Testis (tissue), 3 donors: Measurements from ENCODE around the gene PARM1. TPM values are rescaled to one million over a fixed set of nuclear protein-coding genes. Genes with fewer than 3 reads are reported as not detected.

Source experiments
- DNase-seq: peaks from one replicate; pipeline ENCODE4 v3.0.0-alpha.2; 2019
- H3K27ac ChIP-seq, 2 donors: fragments of 200-600 bp; sonication (generic); one replicate each; pipeline ENCODE4 v1.5.1; 2019
- H3K27me3 ChIP-seq: fragments of 200-600 bp; sonication (generic); one replicate; pipeline ENCODE4 v1.5.1; 2019
- H3K36me3 ChIP-seq: fragments of 200-600 bp; sonication (generic); one replicate; pipeline ENCODE4 v1.5.1; 2017; ENCODE audit warnings: low read depth; ENCODE audit errors: missing control alignments
- H3K4me1 ChIP-seq: fragments of 200-600 bp; sonication (generic); one replicate; pipeline ENCODE4 v1.5.1; 2019
- H3K4me3 ChIP-seq, 2 donors: fragments of 200-600 bp; sonication (generic); one replicate each; pipeline ENCODE4 v1.5.1; 2017 to 2019
- H3K9me3 ChIP-seq: fragments of 200-600 bp; sonication (generic); one replicate; pipeline ENCODE4 v1.5.1; 2017
- POLR2A ChIP-seq: fragments of 450-650 bp; IDR thresholded peaks from one replicate; pipeline ENCODE4 v1.6.1; 2017; ENCODE audit warnings: antibody characterized with exemption, mild to moderate bottlenecking, moderate library complexity
- WGBS, 2 donors: methylation state at CpG; one replicate each; pipeline ENCODE4 v1.1.5; 2018; 5-methylcytosine and 5-hydroxymethylcytosine counted together
- intact Hi-C: fragments of 100-400 bp; cut with DNase I; formaldehyde crosslinking; loops from one replicate; pipeline ENCODE4 v1.15.1; 2023; ENCODE audit warnings: low total_unique reads
- polyA plus RNA-seq: library from polyadenylated mRNA; stranded (reverse); fragments of 350-450 nt; fragmentation: Illumina TruSeq; extraction: RNeasy Lipid Tissue Mini Kit (QIAGEN cat#74804); gene quantifications from one replicate; pipeline ENCODE4 v1.2.3, GENCODE V29; 2014; ENCODE audit warnings: low read depth, low replicate concordance; ENCODE audit not compliant: insufficient read depth
- total RNA-seq, 2 donors: library from RNA; depleted of rRNA; stranded (reverse); fragments of >200 nt; gene quantifications; one replicate each; pipeline ENCODE4 v1.2.3, GENCODE V29; 2016
- TF ChIP-seq, protein P1 (sequence below), 3 experiments: fragments of 450-650 bp in 2 of 3; fragments of 200-600 bp in 1 of 3; sonication (generic) in 1 of 3; IDR thresholded peaks; one replicate each; pipeline ENCODE4 v1.5.1; 2016 to 2019; ENCODE audit warnings: antibody characterized with exemption in 3 of 3, mild to moderate bottlenecking in 2 of 3, moderate library complexity in 1 of 3

PARM1 gene
- total and polyA plus RNA-seq, 3 donors from 2014 or later, result 29.0 to 40.5 (median 40.1) TPM

DNA sequence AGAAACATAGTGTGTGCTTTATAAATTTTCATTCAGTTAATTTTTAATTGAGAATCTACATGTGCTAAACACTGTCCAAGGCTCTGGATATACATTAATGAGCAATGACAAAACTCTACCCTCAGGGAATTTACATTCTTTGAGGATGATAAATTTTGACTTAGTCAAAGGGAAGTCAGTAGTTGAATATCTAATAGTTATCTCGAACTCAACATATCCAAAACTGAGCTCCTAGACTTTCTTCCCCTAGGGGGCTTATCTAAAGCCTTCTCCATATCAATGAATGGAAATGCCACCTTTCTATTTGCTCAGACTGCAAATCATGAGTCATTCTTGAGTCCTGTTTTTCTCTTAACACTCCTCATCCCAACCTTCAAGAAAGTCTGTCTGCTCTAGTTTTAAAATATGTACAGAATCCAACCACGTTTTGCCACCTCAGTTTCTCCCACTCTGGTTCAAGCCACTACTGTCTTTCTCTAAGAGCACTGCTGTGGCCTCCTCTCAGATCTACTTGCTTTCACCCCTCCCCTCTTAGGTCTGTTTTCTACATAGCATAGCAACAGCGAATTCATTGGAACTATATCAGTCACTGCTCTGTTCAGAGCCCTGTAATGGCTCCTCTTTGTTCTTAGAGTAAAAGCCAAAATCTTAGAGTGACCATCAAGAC lies 9.5 kb downstream of the PARM1 start:
- intact Hi-C loops, result no loop called here
- TF ChIP-seq POLR2A, result no peak
- TF ChIP-seq, protein P1, sequence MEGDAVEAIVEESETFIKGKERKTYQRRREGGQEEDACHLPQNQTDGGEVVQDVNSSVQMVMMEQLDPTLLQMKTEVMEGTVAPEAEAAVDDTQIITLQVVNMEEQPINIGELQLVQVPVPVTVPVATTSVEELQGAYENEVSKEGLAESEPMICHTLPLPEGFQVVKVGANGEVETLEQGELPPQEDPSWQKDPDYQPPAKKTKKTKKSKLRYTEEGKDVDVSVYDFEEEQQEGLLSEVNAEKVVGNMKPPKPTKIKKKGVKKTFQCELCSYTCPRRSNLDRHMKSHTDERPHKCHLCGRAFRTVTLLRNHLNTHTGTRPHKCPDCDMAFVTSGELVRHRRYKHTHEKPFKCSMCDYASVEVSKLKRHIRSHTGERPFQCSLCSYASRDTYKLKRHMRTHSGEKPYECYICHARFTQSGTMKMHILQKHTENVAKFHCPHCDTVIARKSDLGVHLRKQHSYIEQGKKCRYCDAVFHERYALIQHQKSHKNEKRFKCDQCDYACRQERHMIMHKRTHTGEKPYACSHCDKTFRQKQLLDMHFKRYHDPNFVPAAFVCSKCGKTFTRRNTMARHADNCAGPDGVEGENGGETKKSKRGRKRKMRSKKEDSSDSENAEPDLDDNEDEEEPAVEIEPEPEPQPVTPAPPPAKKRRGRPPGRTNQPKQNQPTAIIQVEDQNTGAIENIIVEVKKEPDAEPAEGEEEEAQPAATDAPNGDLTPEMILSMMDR (IDR thresholded peaks at IDR 0.05), result no peak
- no peaks in the 10 kb centered on the region for H3K9me3 ChIP-seq
- H3K27me3 ChIP-seq, result no peaks in the 10 kb centered on the region
- H3K4me1 ChIP-seq, result no peaks in the 10 kb centered on the region
- no peaks in the 10 kb centered on the region for H3K36me3 ChIP-seq
- DNase-seq, result no peak
- no peak overlapping the region for H3K27ac ChIP-seq
- H3K4me3 ChIP-seq, result no peak overlapping the region
- WGBS, 2 donors, result 84 to 94% methylated on average over 3 of the region's 3 CpGs

DNA sequence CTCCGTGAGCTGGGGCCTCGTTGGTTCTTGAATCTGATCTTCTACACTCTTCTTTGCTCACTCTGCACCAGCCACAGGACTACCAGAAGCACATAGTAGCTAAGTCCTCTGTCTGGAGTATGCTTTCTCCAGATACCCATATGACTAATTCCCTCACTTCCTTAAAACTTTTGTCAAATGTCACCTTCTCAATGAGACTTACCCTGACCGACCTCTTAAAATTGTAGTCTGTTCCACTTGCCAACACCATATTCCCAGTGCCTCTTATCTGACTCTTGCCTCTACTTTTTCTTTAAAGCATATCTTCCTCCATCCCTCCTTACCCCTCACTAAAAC lies 10.0 kb downstream of the PARM1 start:
- H3K9me3 ChIP-seq, result no peaks in the 10 kb centered on the region
- peaks cover 3% of the 10 kb centered on the region for H3K4me1 ChIP-seq
- DNase-seq, result no peak
- 86 to 92% methylated on average over 3 of the region's 3 CpGs for WGBS, 2 donors
- intact Hi-C loops, result no loop called here
- no peaks in the 10 kb centered on the region for H3K36me3 ChIP-seq
- H3K4me3 ChIP-seq, result no peak overlapping the region
- no peak overlapping the region for H3K27ac ChIP-seq
- TF ChIP-seq, protein P1 (IDR thresholded peaks at IDR 0.05), result no peak
- no peak for TF ChIP-seq POLR2A
- no peaks in the 10 kb centered on the region for H3K27me3 ChIP-seq

DNA sequence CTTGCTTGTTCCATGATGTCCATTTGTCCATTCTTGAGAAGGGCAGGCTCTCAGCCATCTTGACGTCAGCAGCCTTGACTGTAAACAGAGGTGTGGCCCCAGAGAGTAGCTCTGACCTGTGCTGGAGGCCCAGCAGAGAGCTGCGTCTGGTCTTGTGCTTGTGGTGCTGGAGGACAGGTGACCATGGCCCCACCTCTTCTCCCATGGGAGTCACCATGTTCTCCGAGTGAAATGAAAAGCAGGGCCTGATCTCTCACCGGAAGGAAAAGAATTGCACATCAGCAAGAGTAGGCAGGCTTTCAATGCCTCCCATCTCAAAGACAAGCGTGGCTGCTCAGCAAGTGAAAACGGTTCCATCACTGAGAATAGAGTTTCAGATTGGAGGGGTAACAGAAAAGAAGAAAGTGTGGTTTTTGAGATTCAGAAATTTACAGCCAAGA lies 11.5 kb downstream of the PARM1 start:
- WGBS, 2 donors, result 80 to 84% methylated on average over 6 of the region's 6 CpGs
- Histone ChIP-seq H3K9me3 (no peaks in the 10 kb centered on the region), H3K27me3 (no peaks in the 10 kb centered on the region), H3K4me3 (no peak overlapping the region), H3K36me3 (no peaks in the 10 kb centered on the region), H3K4me1 (peaks cover 5% of the 10 kb centered on the region), H3K27ac (no peak overlapping the region)
- TF ChIP-seq, protein P1 (IDR thresholded peaks at IDR 0.05), result no peak
- TF ChIP-seq POLR2A, result no peak
- intact Hi-C loops, result no loop called here
- no peak for DNase-seq

DNA sequence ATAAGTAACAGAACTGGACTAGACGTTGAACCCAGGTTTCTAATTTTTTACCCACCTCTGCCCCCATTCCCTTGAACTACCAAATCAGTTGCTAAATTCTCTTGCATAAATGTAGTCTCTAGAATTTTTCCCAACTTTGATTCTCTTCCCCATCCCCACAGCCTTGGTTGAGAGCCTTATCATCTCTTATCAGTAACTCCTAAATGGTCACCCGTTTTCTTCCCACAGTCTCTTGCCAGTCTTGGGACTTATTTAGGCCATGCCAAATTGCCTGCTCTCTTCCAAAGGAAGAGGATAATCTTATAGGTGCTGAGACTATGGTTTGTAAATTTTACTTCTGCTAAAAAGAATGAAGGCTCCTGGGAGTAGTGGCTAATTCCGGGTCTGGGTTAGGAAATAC lies 13.3 kb downstream of the PARM1 start:
- H3K36me3 ChIP-seq, result no peaks in the 10 kb centered on the region
- TF ChIP-seq POLR2A, result no peak
- TF ChIP-seq, protein P1 (IDR thresholded peaks at IDR 0.05), result no peak
- H3K27me3 ChIP-seq, result no peaks in the 10 kb centered on the region
- DNase-seq, result no peak
- 71 to 73% methylated on average over 3 of the region's 3 CpGs for WGBS, 2 donors
- intact Hi-C loops, result no loop called here
- H3K4me1 ChIP-seq, result peaks cover 5% of the 10 kb centered on the region
- H3K27ac ChIP-seq, result no peak overlapping the region
- no peaks in the 10 kb centered on the region for H3K9me3 ChIP-seq
- H3K4me3 ChIP-seq, result no peak overlapping the region

DNA sequence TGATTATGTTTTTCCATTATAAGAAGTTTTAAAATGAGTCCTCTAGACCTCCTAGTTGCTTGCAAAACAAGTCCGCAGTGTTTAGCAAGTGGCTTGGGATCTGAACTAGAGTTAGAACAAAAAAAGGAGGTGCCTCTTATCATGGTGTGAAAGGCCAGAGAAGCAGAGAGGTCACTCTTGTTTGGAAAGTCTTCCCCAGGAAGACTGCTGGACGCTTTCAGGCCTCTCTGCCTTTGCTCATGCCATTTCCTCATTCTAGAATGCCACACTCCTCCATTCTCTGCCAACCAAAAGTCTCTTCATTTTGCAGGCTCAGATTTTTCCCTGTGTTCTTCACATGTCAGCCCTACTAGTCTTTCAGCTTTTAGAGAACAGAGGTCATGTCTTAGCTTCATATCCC lies 14.9 kb downstream of the PARM1 start:
- Histone ChIP-seq H3K27ac (peak overlapping the region in 1 of 2 donors; percentile 12), H3K27me3 (no peaks in the 10 kb centered on the region), H3K36me3 (no peaks in the 10 kb centered on the region), H3K4me3 (no peak overlapping the region), H3K4me1 (peaks cover 5% of the 10 kb centered on the region), H3K9me3 (no peaks in the 10 kb centered on the region)
- intact Hi-C loops, result no loop called here
- no peak for DNase-seq
- WGBS, 2 donors, result 56 to 59% methylated on average over 2 of the region's 2 CpGs
- TF ChIP-seq, protein P1 (IDR thresholded peaks at IDR 0.05), result no peak
- TF ChIP-seq POLR2A, result no peak
